OCI-LY3 (cell line): ENCODE measurements around the gene LACTB.

ENCODE experiments used
- H2AFZ ChIP-seq: fragments of 200-600, 300-600 bp; shearing (Covaris generic); 2 replicates; pipeline ENCODE4 v1.6.0; 2014; ENCODE audit warnings: antibody characterized with exemption, low read depth, low read length
- H3K27ac ChIP-seq: fragments of 200-600, 300-600 bp; sonication (generic); 2 replicates; pipeline ENCODE4 v1.5.1; 2014; ENCODE audit warnings: mild to moderate bottlenecking, low read length, moderate library complexity, mixed read lengths
- H3K27me3 ChIP-seq: fragments of 200-600, 300-600 bp; sonication (generic); 2 replicates; pipeline ENCODE4 v1.6.1; 2014; ENCODE audit warnings: low read depth, low read length, mixed read lengths
- H3K36me3 ChIP-seq: fragments of 200-600, 300-600 bp; sonication (generic); replicated peaks from 2 replicates; pipeline ENCODE3; 2014; ENCODE audit warnings: low read depth, low read length, mixed read lengths
- H3K4me1 ChIP-seq: fragments of 300-600, 200-600 bp; sonication (generic); 2 replicates; pipeline ENCODE4 v1.6.1; 2014; ENCODE audit warnings: low read length, mixed read lengths
- H3K4me2 ChIP-seq: fragments of 200-600, 300-600 bp; sonication (generic); 2 replicates; pipeline ENCODE4 v1.6.1; 2014; ENCODE audit warnings: low read length, mixed read lengths
- H3K4me3 ChIP-seq: fragments of 300-600, 200-600 bp; sonication (generic); 2 replicates; pipeline ENCODE4 v1.5.1; 2014; ENCODE audit warnings: antibody characterized with exemption, mild to moderate bottlenecking, low read length, moderate library complexity
- H3K79me2 ChIP-seq: fragments of 300-600, 200-600 bp; shearing (Covaris generic); 2 replicates; pipeline ENCODE4 v1.6.1; 2014; ENCODE audit warnings: mild to moderate bottlenecking, low read length, mixed read lengths
- H3K9ac ChIP-seq: fragments of 300-600, 200-600 bp; shearing (Covaris generic); 2 replicates; pipeline ENCODE4 v1.6.0; 2014; ENCODE audit warnings: mild to moderate bottlenecking, low read length, moderate library complexity
- H3K9me3 ChIP-seq: fragments of 200-600, 300-600 bp; shearing (Covaris generic); 2 replicates; pipeline ENCODE4 v1.6.1; 2014; ENCODE audit warnings: low read length, mixed read lengths; ENCODE audit not compliant: insufficient read depth
- H4K20me1 ChIP-seq: fragments of 200-600, 300-600 bp; sonication (generic); 2 replicates; pipeline ENCODE4 v1.6.1; 2016; ENCODE audit warnings: low read length, mixed read lengths; ENCODE audit not compliant: insufficient read depth
- EZH2phosphoT487 ChIP-seq: fragments of 200-600 bp; shearing (Covaris generic); IDR thresholded peaks from 2 replicates; pipeline ENCODE4 v1.6.1; 2018; ENCODE audit warnings: antibody characterized with exemption, mixed run types, low read depth
- TF ChIP-seq, protein P1 (sequence below): fragments of 200-600, 300-600 bp; sonication (generic); IDR thresholded peaks from 2 replicates; pipeline ENCODE4 v1.5.1; 2014; ENCODE audit warnings: antibody characterized with exemption, low read length, low read depth

Gene LACTB

DNA sequence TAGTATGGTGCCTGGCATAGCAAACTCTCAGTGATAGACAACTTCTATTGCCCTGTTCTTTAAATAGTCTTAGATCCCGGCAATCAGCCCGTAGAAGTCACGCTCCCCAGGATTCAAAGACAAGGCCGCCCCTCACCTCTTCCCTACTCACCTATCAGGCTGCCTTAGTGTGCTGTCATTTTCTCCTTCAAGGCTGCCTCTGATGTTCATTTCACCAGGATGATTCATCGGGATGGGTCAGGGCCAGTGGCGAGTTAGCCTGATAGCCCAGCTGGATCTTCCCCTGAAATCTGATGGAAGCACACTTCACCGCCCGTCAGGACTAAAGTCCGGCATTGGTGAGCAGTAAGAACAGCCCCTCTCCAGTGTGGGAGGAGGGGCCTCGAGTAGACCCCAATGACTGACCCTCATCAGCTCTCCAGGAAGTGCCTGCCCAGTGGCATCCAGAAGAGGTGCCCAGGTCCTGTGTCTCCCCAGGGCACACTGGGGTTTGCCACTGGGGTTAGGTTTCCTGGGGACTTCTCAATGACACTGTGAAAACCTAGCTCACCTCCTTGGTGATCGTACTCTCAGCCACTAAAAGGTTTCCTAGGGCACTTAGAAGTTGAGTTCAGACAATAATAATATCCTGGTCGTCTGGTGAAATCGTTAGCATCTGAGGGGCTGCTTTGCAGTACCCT is 41.6 kb upstream of the LACTB start:
- H3K79me2 ChIP-seq: no peaks in the 10 kb centered on the region
- H3K27me3 ChIP-seq: no peaks in the 10 kb centered on the region
- H4K20me1 ChIP-seq: no peaks in the 10 kb centered on the region
- H3K36me3 ChIP-seq: no peaks in the 10 kb centered on the region
- no peaks in the 10 kb centered on the region for H3K9me3 ChIP-seq
- TF ChIP-seq, protein P1, sequence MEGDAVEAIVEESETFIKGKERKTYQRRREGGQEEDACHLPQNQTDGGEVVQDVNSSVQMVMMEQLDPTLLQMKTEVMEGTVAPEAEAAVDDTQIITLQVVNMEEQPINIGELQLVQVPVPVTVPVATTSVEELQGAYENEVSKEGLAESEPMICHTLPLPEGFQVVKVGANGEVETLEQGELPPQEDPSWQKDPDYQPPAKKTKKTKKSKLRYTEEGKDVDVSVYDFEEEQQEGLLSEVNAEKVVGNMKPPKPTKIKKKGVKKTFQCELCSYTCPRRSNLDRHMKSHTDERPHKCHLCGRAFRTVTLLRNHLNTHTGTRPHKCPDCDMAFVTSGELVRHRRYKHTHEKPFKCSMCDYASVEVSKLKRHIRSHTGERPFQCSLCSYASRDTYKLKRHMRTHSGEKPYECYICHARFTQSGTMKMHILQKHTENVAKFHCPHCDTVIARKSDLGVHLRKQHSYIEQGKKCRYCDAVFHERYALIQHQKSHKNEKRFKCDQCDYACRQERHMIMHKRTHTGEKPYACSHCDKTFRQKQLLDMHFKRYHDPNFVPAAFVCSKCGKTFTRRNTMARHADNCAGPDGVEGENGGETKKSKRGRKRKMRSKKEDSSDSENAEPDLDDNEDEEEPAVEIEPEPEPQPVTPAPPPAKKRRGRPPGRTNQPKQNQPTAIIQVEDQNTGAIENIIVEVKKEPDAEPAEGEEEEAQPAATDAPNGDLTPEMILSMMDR: no peak
- TF ChIP-seq EZH2phosphoT487: no peak
- no peak overlapping the region for H3K9ac ChIP-seq
- H3K4me2 ChIP-seq: no peak overlapping the region
- H3K4me1 ChIP-seq: no peaks in the 10 kb centered on the region
- no peak overlapping the region for H3K27ac ChIP-seq
- H2AFZ ChIP-seq: no peak overlapping the region
- H3K4me3 ChIP-seq: no peak overlapping the region

DNA sequence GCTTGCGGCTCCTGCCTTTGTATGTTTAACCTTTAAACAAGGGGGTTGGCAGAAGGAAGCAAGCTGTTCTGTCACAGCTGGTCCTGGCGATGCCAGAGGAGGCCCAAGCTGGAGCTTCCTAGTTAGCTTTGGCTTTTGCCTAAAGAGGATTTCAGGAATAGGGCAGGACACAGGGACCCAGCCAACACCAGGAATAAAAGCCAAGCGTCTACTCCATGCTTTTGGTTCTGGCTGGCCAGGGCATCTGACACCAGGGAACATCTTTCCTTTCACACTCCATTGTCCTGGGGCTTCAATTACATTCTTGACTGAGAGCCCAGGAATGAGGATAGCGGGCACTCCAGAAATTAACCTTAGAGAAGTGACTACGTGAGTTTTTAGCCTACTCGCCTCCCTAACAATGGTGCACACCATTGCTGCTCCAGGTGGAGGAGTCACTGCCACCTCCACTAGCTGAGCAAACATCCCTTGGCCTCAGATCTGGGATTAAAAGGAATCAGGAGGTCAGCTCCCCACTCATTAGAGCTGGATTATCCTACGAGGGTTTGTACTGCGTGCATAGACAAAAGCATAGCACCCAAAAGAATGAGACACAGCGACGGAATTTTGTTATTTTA is 40.9 kb upstream of the LACTB start:
- TF ChIP-seq EZH2phosphoT487: no peak
- TF ChIP-seq, protein P1: no peak
- Histone ChIP-seq H3K4me1 (no peaks in the 10 kb centered on the region), H4K20me1 (no peaks in the 10 kb centered on the region)

GRCh38 chr15:63082366-63082765 is 39.3 kb upstream of the LACTB start:
- Histone ChIP-seq H3K79me2 (no peaks in the 10 kb centered on the region), H3K9ac (no peak overlapping the region), H3K9me3 (no peaks in the 10 kb centered on the region), H3K36me3 (no peaks in the 10 kb centered on the region), H3K4me3 (no peak overlapping the region), H4K20me1 (no peaks in the 10 kb centered on the region), H3K27ac (no peak overlapping the region), H3K4me1 (no peaks in the 10 kb centered on the region), H3K4me2 (no peak overlapping the region), H2AFZ (no peak overlapping the region), H3K27me3 (no peaks in the 10 kb centered on the region)
- TF ChIP-seq, protein P1: no peak
- TF ChIP-seq EZH2phosphoT487: no peak

More for the DNA sequence above, 40.9 kb upstream of the LACTB start:
- H3K36me3 ChIP-seq: no peaks in the 10 kb centered on the region
- no peak overlapping the region for H2AFZ ChIP-seq
- no peak overlapping the region for H3K4me2 ChIP-seq
- H3K27ac ChIP-seq: no peak overlapping the region
- no peak overlapping the region for H3K4me3 ChIP-seq
- no peaks in the 10 kb centered on the region for H3K27me3 ChIP-seq
- no peak overlapping the region for H3K9ac ChIP-seq
- H3K9me3 ChIP-seq: no peaks in the 10 kb centered on the region
- H3K79me2 ChIP-seq: no peaks in the 10 kb centered on the region

GRCh38 chr15:63083044-63083443 is 38.6 kb upstream of the LACTB start:
- no peak overlapping the region for H2AFZ ChIP-seq
- no peaks in the 10 kb centered on the region for H3K36me3 ChIP-seq
- no peaks in the 10 kb centered on the region for H3K79me2 ChIP-seq
- H3K27me3 ChIP-seq: no peaks in the 10 kb centered on the region
- H4K20me1 ChIP-seq: no peaks in the 10 kb centered on the region
- no peak overlapping the region for H3K4me3 ChIP-seq
- H3K4me2 ChIP-seq: no peak overlapping the region
- H3K27ac ChIP-seq: no peak overlapping the region
- no peaks in the 10 kb centered on the region for H3K9me3 ChIP-seq
- no peak overlapping the region for H3K9ac ChIP-seq
- H3K4me1 ChIP-seq: no peaks in the 10 kb centered on the region
- TF ChIP-seq, protein P1: no peak
- no peak for TF ChIP-seq EZH2phosphoT487
